SKM-1 treated with dmso at 0.1 percent for 144 hours (cell line): ENCODE data around the gene DHRS13.

ENCODE experiments used
- DNase-seq: peaks from one replicate; lab custom pipeline; 2025; ENCODE audit not compliant: unreplicated experiment; lab: John Stamatoyannopoulos, UW

Gene DHRS13, protein sequence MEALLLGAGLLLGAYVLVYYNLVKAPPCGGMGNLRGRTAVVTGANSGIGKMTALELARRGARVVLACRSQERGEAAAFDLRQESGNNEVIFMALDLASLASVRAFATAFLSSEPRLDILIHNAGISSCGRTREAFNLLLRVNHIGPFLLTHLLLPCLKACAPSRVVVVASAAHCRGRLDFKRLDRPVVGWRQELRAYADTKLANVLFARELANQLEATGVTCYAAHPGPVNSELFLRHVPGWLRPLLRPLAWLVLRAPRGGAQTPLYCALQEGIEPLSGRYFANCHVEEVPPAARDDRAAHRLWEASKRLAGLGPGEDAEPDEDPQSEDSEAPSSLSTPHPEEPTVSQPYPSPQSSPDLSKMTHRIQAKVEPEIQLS

DNA sequence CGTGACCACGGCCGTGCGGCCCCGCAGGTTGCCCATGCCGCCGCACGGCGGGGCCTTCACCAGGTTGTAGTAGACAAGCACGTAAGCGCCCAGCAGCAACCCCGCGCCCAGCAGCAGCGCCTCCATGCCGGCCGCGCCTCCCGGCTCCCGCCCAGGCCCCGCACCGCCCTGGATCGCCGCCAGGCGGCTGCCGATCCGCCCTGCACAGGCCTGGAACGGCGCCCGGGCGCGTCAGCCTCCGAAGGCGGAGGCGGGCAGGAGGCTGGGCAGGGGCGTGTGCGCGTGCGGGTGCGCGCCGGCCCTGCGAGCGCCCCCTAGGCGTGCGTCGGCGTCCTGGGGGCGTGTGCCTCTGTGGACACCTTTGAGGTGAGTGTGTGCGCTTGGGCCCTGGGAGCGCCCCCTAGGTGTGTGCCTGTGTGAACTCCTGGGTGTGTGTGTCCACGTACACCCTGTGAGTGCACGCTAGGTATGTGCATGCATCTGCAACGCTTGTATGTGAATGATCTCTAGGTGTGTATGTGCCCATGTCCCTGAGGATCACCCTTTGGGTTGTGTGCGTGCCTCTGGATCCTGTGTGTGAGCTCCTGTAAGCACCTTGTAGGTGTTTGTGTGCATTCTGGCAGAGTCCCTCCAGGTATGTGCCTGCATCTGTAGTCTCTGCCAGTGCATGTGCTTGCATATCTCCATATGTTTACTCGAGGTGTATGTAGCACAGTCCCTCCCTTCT is at the start of gene DHRS13:
DHRS13 (minus strand) TSS at position 261 of the 727 bp plus-strand sequence; CDS start at position 126, 135 bp downstream.
- DNase-seq: peak; percentile 93

DNA sequence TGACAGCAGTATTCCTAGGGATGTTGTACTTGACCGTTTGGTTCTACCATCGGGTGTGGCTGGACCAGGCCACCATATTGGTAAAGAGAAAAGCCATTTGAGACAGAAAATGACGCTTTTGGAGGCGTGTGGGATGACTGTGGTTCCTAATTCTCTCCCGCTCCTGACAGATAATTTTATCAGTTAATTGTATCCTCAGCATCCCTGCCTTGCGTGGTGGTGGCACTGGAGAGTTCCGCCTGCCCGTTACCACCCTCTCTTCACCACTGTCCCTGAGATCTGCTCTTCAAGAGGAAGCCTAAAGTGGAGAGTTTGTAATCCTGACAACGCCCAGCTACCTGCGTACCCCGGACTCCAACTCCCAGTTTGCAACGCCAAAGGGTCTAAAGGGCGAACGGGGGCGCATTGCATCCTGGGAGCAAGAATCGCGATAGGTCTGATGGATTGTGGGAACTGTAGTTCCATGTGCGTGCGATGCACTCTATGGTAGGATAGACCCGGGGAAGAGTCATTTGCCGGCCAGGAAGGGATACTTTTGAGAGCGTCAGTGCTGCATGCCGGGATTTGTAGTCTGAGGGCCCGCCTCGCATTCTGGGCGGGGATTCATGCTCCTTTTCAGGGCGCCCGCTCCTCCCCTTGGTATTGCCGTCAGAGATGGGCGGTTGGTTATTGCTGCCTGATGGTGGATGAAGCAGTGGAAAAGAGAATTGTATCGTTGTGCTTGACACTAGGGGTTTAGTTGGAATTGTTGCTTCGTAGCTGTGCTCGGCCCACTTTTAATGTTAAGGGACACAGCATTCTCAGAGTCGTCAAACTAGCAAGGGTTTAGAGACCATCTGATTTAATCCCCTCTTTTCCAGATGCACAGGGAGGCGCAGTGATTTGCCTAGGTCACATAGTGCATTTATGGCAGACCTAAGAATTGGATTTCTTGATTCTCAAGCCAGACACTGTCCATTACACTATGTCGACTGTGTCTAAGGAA is 49.4 kb upstream of the DHRS13 start:
- peak; percentile 99 for DNase-seq

DNA sequence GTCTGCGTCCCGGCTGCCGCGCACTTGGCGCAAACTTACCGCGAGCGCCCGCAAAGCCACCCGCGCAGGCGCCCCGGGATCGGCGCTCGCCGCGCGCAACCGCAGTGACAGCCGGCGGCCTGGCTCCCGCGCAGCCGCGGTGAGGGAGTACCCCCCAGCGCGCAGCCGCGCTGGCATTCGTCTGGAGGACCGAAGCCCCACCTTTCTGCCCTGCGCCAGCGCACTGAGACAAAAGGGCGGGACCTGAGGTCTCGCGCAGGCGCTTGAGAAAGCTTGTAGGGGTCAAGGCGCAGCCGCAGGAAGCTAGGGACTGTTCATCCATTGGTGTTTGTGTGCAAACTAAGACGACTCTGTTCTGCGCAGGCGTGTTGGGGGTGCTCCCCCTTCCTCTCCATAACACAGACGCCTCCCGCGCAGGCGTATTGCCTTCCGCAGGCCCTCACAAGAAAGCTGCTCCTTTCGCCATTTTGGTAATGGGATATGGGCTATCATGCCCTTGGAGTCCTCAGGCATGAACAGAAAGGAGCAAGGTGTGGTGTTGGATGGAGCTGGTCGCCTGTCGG is 48.6 kb upstream of the DHRS13 start, which contains the start of gene PHF12:
PHF12 (minus strand) TSS at position 91 of the 563 bp plus-strand sequence. CDS start 558 bp downstream, outside the sequence.
- peak; percentile 100 for DNase-seq

DNA sequence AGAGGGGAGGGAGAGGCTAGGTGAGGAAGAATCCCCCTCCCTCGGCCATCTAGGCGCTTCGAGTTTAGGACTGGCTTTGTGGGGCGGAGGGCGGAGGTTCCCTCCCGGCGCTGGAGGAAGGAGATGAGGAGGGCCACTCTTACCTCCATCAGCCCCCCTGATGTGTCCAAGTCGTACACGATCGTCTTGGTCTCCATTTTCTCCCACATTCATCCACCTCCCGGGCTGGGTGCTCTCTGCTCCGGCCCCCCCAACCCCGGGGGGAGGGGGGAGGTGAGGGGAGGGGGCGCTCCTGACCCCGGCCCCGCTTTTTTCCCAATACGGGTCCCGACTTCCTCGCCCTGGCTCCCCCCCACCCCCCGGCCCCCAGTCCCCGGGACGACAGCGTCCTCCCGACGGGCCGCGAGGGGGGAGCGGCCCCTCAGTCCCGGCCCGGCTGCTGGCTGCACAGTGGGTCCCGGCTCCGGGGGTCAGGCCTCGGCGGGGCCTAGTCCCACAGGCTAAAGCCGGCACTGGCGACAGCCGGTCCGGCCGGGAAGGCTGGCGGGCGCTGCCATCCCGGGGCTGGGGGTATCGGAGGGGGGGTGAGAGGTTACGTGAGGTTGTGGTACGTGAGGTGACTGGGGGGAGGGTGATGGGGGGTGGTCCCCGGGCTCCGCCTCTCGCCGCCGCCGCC is 48.0 kb upstream of the DHRS13 start:
- no peak for DNase-seq

DNA sequence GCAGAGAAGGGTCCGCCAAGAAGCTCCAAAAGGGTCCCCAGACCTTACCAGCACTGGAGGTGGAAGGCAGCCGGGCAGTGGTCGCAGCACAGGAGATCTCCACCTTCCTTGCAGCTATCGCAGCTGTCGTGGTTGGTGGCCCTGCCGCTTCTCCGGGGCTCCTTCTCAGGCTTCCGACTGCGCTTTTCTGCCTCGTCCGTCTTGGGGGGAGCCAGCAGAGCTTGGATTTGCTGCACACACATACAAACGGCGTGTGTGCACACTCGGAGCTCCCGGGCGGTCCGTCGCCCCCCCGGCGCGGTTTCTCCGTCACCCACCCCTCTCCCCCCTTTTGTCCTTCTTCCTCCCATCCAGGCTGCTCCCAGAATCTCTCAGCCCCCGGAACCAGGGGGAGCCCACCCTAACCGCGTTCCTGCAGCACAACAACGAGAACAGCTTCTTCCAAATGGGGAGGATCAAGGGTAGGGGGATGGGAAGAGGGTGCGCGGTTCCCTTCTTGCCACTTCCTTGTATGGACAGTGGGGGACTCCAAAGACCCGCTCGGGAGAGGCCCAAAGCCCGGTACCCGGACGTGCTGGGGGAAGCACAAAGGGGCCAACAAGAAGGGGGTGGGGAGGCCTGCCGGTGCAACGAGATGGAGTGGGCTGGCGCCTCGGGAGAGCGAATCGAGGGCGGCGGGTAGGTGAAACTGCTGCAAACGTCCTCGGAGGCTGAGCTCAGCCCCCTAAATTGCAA is 47.3 kb upstream of the DHRS13 start:
- peak; percentile 13 for DNase-seq

DNA sequence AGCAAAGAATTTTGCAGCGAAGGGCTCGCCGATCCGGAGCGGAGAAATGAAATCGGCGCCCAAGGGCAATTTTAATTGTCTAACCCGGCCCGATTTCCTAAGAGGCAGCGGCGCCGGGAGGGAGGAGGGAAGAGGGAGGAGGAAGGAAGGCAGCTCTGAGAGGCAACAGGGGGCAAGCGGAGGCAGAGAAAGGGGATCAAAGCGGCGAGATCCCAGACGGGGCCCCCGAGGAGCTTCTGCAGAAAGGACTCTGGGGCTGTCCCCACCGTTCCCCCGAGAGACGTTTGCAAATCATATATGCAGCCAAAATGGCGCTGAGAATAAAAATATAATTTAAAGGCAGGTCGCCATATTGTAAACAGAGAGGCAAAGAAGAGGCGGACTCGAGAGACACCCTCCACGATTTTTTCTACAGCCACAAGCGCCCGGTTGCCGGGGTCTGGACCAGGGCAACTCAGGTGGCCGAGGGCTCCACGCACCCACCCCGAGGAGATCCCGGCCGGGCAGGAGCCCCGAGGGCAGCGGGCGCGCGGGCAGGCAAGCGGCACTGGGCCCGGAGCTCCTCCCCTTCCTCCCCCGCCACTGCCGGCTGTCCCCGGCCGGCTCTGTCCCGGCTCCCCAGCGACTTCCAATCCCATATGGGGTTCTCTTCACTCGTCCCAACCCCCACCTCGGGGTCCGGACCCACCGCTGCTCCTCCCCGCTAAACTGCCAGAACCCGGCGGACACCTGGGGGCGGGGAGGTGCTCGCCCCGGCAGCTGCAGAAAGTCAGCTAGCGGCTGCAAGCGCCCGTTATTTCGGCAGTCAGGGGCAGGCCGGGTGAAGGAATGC is 46.5 kb upstream of the DHRS13 start:
- peak; percentile 26 for DNase-seq

DNA sequence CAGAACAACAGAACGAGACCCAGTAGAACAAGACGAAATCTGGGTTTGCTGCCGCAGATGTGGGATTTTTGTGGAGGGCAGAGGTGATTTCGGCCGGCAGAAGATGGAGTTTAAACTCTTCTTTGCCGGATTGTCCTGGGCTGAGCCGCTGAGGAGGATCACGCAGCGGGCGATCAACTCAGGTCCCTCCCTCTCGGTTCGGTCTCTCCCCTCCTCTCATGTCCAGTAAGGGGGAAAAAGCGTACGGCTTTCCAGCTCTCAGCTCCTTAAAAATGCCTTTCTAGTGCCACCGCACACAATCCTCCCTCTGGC is 46.0 kb upstream of the DHRS13 start:
- DNase-seq: no peak

DNA sequence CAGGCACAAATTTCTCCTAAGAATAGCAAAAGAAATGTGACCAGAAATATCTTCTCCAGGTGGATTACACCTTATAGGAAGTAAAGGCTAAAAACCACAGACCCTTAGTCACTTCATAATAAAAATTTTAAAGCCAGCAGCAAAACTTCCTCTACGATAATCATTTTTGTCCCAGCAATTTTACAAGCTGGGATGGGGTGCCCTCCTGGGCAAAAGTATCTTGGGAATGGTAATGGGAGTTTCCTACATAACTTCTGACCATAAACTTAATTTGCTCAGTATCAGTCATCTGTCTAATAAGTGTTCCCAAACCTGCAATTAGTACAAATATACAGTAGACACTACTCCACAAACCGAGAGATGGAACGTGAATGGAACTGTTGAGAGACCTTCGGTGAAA is 45.5 kb upstream of the DHRS13 start:
- DNase-seq: no peak

DNA sequence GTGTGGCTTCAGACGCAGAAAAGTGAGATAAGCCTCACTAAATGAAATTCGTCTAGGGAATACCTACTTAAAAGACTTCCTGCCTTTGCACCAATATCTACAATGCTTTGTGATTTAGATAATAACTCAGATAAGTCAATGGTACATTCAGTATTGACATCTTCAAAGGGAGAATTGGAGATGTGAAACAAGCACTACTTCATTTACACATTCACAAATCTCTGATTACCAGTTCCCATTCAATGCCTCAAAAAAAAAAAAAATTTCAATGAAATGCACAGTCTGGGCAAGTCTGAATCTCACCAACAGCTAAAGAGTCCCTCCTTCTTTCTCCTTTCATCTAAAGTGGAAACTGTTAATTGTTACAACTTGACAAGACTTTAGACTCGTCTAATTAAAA is 44.8 kb upstream of the DHRS13 start:
- DNase-seq: no peak

DNA sequence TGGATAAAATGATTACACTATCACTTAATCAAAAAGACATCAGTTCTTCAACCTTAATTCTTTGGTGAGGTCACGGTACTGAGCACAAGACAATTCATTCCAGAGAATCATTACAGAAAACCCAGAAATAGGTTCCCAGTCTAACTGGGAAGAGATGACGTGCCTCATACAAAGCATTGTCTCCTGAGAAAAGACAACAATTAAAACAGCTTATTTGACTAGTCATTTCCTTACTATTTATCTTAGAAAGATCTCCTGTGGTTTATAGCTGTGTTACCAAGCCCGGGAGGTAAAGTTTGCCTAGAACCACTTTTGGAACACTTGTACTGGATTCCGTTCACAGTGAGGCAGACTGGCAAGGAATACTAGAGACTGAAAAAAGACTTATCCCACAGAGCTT is 43.4 kb upstream of the DHRS13 start:
- DNase-seq: no peak

DNA sequence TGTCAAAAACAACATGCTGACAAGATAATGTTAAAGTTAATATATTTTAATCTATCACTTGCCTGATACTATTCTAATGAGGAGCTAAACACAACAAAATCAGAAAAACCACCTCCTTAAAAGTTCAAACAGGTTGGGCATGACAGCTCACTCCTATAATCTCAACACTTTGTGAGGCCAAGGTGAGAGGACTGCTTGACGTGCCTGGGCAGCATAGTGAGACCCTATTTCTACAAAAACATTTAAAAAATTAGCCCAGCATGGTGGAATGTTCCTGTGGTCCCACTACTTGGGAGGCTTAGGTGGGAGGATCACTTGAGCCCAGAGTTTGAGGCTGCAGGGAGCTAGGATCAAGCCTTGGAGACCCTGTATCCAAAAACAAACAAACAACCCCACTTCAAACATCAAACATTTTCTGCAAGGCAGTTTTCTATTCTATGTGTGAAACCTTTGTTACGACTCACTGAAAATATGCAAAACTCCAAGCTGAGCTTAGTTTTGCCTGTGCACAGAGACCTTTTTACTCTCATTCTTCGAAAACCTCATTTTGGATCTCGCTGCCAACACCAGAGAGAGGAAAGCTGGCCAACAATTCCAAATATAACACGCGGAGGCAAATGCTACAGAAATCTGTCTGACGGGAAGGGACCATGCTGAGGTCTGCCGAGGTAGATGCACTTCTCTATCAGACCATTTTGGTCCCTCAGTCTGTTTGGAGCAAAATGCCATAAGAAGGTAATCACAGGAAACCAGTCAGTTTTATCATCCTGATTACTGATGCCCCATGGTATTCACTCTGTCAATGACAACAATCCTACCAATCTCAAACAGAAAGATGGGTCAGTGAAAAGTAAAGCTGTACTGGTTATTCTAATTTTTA is 42.2 kb upstream of the DHRS13 start:
- DNase-seq: no peak

DNA sequence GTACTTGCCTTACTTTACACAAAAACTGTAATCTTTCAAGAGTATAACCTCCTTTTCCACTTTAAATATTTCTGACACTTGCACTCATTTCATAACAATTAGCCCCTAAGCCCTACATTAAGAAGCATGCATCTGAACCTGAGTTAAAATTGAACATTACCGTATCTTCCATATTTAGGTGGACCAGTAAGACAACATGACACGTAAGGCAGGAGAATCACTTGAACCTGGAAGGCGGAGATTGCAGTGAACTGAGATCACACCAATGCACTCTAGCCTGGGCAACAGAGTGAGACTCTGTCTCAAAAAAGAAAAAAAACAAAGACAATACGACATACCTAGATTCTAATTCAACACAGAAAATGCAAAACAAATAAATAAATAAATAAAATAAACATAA is 41.5 kb upstream of the DHRS13 start:
- no peak for DNase-seq

DNA sequence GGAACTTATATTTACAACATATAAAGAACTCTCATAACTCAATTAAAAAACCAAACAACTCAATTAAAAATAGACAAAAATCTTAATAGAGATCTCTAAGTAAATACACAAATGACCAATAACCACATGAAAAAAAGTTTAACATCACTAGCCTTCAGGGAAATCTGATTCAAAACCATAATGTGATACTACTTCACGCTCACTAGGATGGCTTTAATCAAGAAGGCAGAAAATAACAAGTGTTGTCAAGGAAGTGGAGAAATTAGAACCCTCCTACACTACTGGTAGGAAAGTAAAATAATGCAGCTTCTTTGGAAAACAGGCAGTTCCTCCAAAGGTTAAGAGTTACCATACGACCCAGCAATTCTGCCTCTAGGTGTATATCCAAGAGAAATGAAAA is 40.0 kb upstream of the DHRS13 start:
- no peak for DNase-seq

DNA sequence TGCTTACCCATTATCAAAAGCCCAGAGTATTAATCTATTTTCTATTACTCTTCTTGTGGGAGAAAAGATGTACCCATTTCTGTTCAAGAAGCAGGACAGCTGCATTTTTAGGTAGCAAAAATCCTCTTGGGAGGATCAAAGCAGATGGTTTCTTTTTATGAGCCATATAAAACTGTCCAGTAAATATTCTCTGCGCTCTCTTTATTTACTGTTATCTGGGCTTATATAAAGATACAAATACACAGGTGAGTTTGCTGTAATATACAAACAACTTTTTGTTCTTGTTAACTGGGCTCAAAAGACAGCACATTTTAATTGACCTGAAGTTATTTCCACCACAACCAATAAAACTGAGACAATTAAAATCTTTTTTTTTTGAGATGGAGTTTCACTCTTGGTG is 38.4 kb upstream of the DHRS13 start:
- DNase-seq: no peak

DNA sequence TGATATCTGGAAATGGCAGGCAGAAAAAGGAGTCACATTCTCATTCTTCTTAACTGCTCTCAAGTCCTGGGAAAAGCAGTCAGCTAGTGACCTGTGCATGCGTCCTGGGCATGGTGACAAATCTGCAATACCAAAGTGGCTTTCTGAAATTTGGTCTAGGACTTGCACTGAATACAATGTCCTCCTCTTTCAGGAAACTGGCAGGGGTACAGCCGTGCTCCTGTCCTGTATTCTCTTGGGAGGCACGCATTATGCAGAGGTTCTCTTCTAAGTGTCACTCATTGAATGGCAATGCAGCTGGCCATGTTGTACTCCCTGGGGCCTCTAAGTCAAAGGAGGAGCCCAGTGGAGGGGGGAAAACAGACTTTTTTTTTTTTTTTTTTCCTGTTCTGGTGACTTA is 37.8 kb upstream of the DHRS13 start:
- no peak for DNase-seq

DNA sequence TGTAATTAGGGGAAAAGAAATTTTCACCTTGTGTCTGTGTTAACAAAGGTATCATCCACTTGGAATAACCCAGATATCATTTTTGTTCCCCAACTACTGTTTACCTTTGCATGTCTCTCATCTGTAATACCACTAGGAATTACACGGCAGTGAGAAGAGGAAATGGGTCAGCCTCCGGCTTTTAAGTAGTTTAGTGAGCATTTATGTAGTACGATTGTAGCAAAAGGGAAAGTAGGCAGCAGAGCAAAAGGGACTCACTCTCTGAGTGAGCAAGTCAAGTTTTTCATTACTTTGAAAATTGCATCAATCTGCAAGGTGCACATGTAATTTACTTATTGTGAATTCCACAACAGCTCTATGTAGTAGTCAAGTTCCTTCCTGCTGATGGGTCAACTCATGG is 37.3 kb upstream of the DHRS13 start:
- no peak for DNase-seq

DNA sequence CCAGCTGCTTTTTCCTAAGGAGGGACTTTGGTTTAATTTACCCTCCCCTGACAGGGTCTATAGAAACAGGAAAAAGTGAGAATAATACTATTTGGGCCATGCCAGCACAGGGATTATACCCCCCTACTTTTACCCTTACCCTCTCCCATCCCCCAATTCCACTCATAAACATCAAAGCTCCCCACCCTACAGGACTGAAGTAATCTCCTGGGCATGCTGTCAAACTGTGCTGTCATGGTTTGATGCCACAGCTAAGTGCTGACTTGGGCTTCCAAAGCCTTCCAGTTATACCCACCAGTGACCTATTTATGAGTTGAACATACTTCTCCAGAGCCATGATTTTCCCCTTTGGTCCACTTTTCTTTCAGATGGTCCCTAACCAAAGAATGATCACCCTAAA is 35.7 kb upstream of the DHRS13 start:
- no peak for DNase-seq
